Pancreas (tissue), 10 donors: ENCODE measurements around the gene TENM3. TPM values are rescaled to one million over a fixed set of nuclear protein-coding genes. Genes with fewer than 3 reads are reported as not detected.
A peak's percentile ranks its signal among the peaks of the same experiment; 100 is the strongest.

Experiments
- ATAC-seq, 4 donors: fragments of 200-7000 bp; cut with Tn5 transposase; one replicate each; pipeline versions ENCODE4 v1.8.0 to v1.9.1; 2020; ENCODE audit warnings: mild to moderate bottlenecking in 4 of 4, moderate library complexity in 4 of 4
- DNase-seq, 6 donors: peaks; one replicate each; pipeline ENCODE4 v3.0.0-alpha.2; 2020
- FAIRE-seq: peaks from 2 replicates; lab custom pipeline; 2012; peaks lifted over from hg19 to GRCh38; lab: Jason Lieb, UNC
- H3K27ac ChIP-seq, 4 donors: fragments of 200-600 bp; sonication (generic); 1 replicate in 3 of 4; 2 replicates in 1 of 4; pipeline versions ENCODE4 v1.5.0 to v1.8.0; 2020
- H3K27me3 ChIP-seq, 4 donors: fragments of 200-600 bp; one replicate each; pipeline ENCODE4 v1.8.0; 2021
- H3K36me3 ChIP-seq, 3 donors: fragments of 200-600 bp; sonication (generic) in 1 of 3; one replicate each; pipeline versions ENCODE4 v1.5.0 to v1.8.0; 2020 to 2021
- H3K4me1 ChIP-seq, 3 donors: fragments of 200-600 bp; one replicate each; pipeline ENCODE4 v1.8.0; 2021
- H3K4me3 ChIP-seq, 4 donors: fragments of 200-600 bp; sonication (generic) in 2 of 4; one replicate each; pipeline versions ENCODE4 v1.5.0 to v1.8.0; 2020 to 2021
- H3K9me3 ChIP-seq, 4 donors: fragments of 200-600 bp; one replicate each; pipeline ENCODE4 v1.8.0; 2021
- WGBS, 2 donors: extraction: QIAGEN DNeasy Blood & Tissue Kit; methylation state at CpG; one replicate each; pipeline ENCODE4 v1.1.7; 2013; 5-methylcytosine and 5-hydroxymethylcytosine counted together
- intact Hi-C, 3 donors: fragments of 100-400 bp; cut with DNase I; formaldehyde crosslinking; loops; one replicate each; pipeline versions ENCODE4 v1.11.1 to v1.14.2; 2022
- polyA plus RNA-seq, 2 donors: library from polyadenylated mRNA; stranded (reverse); fragments of 200-250 nt; gene quantifications; one replicate each; pipeline ENCODE4 v1.2.3, GENCODE V29; 2013
- total RNA-seq, 6 donors: library from RNA; stranded (reverse); fragmentation: NEBNext Ultra II Directional in 4 of 6; extraction: Animal tissue kit (Norgen Biotek cat#: 25700) in 4 of 6; gene quantifications; one replicate each; pipeline versions ENCODE4 v1.2.1 to v1.2.4, GENCODE V29; 2021 to 2023
- TF ChIP-seq, protein P1 (sequence below), 4 donors: fragments of 200-600 bp; sonication (generic) in 3 of 4; IDR thresholded peaks; one replicate each; pipeline versions ENCODE4 v1.5.0 to v1.8.0; 2021; ENCODE audit warnings: antibody characterized with exemption in 4 of 4
- donor health status: healthy with polysubstance abuse.
- donor health status: DM: no; HTN: no; CAD: no; lungs with moderate emphysema.
- donor health status: DM: no; HTN: no; CAD: no.
- donor health status: control.
- donor health status: control.
- donor health status: Bipolar disorder and iron deficiency.
- donor health status: DM: yes; HTN: yes; CAD: no.
- donor health status: DM: no; HTN: no; CAD: no.
- donor health status: DM: no; HTN: no; CAD: no.
- donor health status: DM: yes; HTN: yes; CAD: no.

Gene TENM3
- total and polyA plus RNA-seq, 8 donors = 0.99 to 6.1 (median 4.4) TPM

GRCh38 chr4:182826391-182826790 lies 583.2 kb downstream of the TENM3 start:
- 81 to 85% methylated on average over 9 to 13 of the region's 13 CpGs for WGBS, 2 donors
- Histone ChIP-seq H3K4me1 (no peaks in the 10 kb centered on the region), H3K36me3 (no peaks in the 10 kb centered on the region), H3K9me3 (no peaks in the 10 kb centered on the region), H3K27me3 (no peaks in the 10 kb centered on the region), H3K4me3 (no peak overlapping the region), H3K27ac (no peak overlapping the region)
- FAIRE-seq (no peak), DNase-seq (peak in 2 of 6 donors; percentile 35 to 47), ATAC-seq (no peak)
- TF ChIP-seq, protein P1, sequence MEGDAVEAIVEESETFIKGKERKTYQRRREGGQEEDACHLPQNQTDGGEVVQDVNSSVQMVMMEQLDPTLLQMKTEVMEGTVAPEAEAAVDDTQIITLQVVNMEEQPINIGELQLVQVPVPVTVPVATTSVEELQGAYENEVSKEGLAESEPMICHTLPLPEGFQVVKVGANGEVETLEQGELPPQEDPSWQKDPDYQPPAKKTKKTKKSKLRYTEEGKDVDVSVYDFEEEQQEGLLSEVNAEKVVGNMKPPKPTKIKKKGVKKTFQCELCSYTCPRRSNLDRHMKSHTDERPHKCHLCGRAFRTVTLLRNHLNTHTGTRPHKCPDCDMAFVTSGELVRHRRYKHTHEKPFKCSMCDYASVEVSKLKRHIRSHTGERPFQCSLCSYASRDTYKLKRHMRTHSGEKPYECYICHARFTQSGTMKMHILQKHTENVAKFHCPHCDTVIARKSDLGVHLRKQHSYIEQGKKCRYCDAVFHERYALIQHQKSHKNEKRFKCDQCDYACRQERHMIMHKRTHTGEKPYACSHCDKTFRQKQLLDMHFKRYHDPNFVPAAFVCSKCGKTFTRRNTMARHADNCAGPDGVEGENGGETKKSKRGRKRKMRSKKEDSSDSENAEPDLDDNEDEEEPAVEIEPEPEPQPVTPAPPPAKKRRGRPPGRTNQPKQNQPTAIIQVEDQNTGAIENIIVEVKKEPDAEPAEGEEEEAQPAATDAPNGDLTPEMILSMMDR (IDR thresholded peaks at IDR 0.05) = no peak
- intact Hi-C loops = no loop called here

DNA sequence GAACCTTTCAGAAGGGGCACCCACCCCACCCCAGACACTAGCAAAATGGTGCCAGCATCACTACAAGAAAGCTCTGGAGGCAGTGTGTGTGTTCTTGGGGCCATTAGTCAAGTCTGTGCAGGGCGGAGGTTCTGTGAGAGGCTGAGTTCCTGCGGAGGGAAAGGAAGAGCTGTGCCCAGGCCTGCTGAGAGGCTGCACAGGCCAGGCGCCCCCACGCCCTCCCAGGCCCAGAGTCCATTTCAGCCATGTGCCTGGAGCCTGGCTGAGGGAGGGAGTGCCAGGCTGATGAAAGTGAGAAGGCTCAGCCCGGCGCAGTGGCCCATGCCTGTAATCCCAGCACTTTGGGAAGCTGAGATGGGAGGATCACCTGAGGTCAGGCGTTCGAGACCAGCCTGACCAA lies 584.0 kb downstream of the TENM3 start:
- intact Hi-C loops = no loop called here
- DNase-seq (peak in 1 of 6 donors; percentile 38), FAIRE-seq (no peak), ATAC-seq (no peak)
- TF ChIP-seq, protein P1 (IDR thresholded peaks at IDR 0.05) = no peak
- no peaks in the 10 kb centered on the region for H3K4me1 ChIP-seq
- H3K36me3 ChIP-seq = no peaks in the 10 kb centered on the region
- 94 to 96% methylated on average over 8 of the region's 8 CpGs for WGBS, 2 donors
- no peaks in the 10 kb centered on the region for H3K27me3 ChIP-seq
- H3K4me3 ChIP-seq = no peak overlapping the region
- no peak overlapping the region for H3K27ac ChIP-seq
- H3K9me3 ChIP-seq = no peaks in the 10 kb centered on the region

DNA sequence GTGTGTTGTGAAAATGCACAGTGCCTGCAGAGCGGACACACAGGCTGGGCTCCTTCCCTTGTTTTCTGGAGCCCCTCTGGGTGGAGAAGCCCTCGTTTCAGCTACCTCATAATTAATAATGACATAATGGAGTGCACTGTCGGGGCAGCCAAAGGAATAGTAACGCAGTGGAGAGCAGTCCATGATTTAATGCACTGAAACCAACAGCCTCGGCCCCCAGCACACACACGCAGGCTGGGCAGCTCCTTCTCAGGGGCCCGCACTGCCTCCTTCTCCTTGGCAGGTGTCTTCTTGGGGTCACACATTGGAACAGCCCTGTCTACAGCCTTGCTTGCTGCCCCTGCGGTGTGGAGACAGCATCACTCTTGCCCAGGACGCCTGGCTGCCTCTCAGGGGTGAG lies 584.8 kb downstream of the TENM3 start:
- 77 to 89% methylated on average over 9 of the region's 9 CpGs for WGBS, 2 donors
- DNase-seq = peak in 1 of 6 donors; percentile 47
- H3K9me3 ChIP-seq = no peaks in the 10 kb centered on the region
- no peak for ATAC-seq
- H3K4me3 ChIP-seq = no peak overlapping the region
- H3K27me3 ChIP-seq = no peaks in the 10 kb centered on the region
- no peak for FAIRE-seq
- H3K4me1 ChIP-seq = no peaks in the 10 kb centered on the region
- no peak overlapping the region for H3K27ac ChIP-seq
- intact Hi-C loops = no loop called here
- TF ChIP-seq, protein P1 (IDR thresholded peaks at IDR 0.05) = no peak
- no peaks in the 10 kb centered on the region for H3K36me3 ChIP-seq

- no peak overlapping the region for H3K4me3 ChIP-seq
- WGBS, 2 donors = 67 to 72% methylated on average over 17 of the region's 17 CpGs
- no peaks in the 10 kb centered on the region for H3K9me3 ChIP-seq
- H3K4me1 ChIP-seq = no peaks in the 10 kb centered on the region
- no peak for ATAC-seq
- peak in 1 of 6 donors; percentile 21 for DNase-seq
- TF ChIP-seq, protein P1 (IDR thresholded peaks at IDR 0.05) = no peak
- FAIRE-seq = no peak
- intact Hi-C loops = no loop called here
- H3K27ac ChIP-seq = no peak overlapping the region
- H3K36me3 ChIP-seq = no peaks in the 10 kb centered on the region
- no peaks in the 10 kb centered on the region for H3K27me3 ChIP-seq
These were observed 585.3 kb downstream of the TENM3 start for GRCh38 chr4:182828360-182829025.

DNA sequence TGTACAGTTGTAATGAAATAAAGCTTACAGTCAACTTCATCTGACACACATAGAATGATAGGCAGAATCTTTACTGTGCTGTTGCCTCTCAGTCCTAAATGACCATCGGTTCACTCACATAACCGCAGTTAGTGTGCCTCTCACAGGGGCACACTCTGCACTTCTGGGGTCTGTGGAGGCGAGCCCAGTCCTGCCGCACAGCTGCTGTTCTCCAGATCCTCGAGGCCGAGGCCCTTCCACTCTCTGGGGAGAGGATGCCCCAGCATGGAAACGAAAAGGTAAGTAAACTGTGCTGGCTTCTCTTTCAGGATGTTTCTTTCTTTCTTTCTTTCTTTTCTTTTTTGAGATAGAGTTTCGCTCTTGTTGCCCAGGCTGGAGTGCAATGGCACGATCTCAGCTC lies 586.0 kb downstream of the TENM3 start:
- ATAC-seq (no peak), DNase-seq (peak in 1 of 6 donors; percentile 14), FAIRE-seq (no peak)
- Histone ChIP-seq H3K36me3 (no peaks in the 10 kb centered on the region), H3K4me1 (no peaks in the 10 kb centered on the region), H3K9me3 (no peaks in the 10 kb centered on the region), H3K27me3 (no peaks in the 10 kb centered on the region), H3K27ac (no peak overlapping the region), H3K4me3 (no peak overlapping the region)
- intact Hi-C loops = no loop called here
- TF ChIP-seq, protein P1 (IDR thresholded peaks at IDR 0.05) = no peak
- 85 to 87% methylated on average over 9 of the region's 9 CpGs for WGBS, 2 donors
